NT2/D1 (cell line): ENCODE results near the gene SRSF3.

Experiments
- SUZ12 ChIP-seq: IDR thresholded peaks from 2 replicates; pipeline ENCODE4 v1.6.1; 2011; ENCODE audit not compliant: insufficient read length, insufficient read depth; ENCODE audit errors: extremely low read depth
- YY1 ChIP-seq: IDR thresholded peaks from 2 replicates; pipeline ENCODE4 v1.6.1; 2011; ENCODE audit not compliant: insufficient read length, insufficient read depth
- ZNF274 ChIP-seq: IDR thresholded peaks from 2 replicates; pipeline ENCODE4 v1.6.1; 2011; ENCODE audit warnings: mild to moderate bottlenecking, low read depth, low read length

DNA sequence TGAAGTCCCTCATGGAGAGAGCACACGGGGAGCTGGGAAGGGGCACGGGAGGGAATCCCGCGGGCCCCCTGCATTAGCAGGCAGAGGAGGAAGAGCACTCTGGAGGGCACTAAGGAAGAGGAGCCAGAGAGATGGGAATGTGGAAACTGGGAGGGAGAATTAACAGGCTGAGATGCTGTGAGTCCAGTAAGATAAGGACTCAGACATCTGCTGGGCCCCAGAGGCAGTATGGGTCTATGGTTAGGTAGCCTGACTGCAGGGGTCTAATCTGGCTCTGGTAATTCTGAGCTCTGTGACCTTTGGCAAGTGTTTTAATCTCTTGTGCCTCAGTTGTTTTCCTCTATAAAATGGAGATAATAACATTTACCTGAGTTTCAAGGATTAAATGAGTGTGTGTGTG lies 15.7 kb upstream of the SRSF3 start:
- TF ChIP-seq SUZ12 (no peak), ZNF274 (no peak), YY1 (no peak)
